H1 (cell line): ENCODE measurements around the gene TRMT10C. TPM values are rescaled to one million over a fixed set of nuclear protein-coding genes. Genes with fewer than 3 reads are reported as not detected.
"Not testable (repeated sequence)": the region's sequence is repeated elsewhere in the genome, so short reads cannot be mapped to it uniquely, and the experiment has no call there.

Experiments used
- CTCF ChIA-PET: fragments of 300-600 bp; sonication (Branson Sonifier 250); formaldehyde crosslinking; loops from one replicate; lab custom pipeline; 2021; ENCODE audit not compliant: partially characterized antibody; lab: Charles Lee
- POLR2A ChIA-PET: fragments of 300-600 bp; sonication (Branson Sonifier 250); formaldehyde crosslinking; loops from one replicate; lab custom pipeline; 2021; ENCODE audit warnings: inconsistent platforms; ENCODE audit not compliant: partially characterized antibody; lab: Charles Lee
- DNase-seq, 2 experiments: peaks; one replicate each; pipeline versions ENCODE4 v3.0.0 to v3.0.0-alpha.2; 2010 to 2022; ENCODE audit warnings: low spot score in 2 of 2, low read depth in 1 of 2, mixed read lengths in 1 of 2
- FAIRE-seq: peaks from 2 replicates; lab custom pipeline; 2011; peaks lifted over from hg19 to GRCh38; lab: Jason Lieb, UNC
- H2AFZ ChIP-seq: 2 replicates; pipeline ENCODE4 v1.8.1; 2012; ENCODE audit warnings: low read length, inconsistent platforms
- H2AK5ac ChIP-seq: 2 replicates; pipeline ENCODE4 v1.6.1; 2013; ENCODE audit warnings: low read depth, low read length
- H2BK120ac ChIP-seq: replicated peaks from 2 replicates; pipeline ENCODE3; 2013; ENCODE audit warnings: low read depth, low read length, inconsistent platforms
- H2BK12ac ChIP-seq: 2 replicates; pipeline ENCODE4 v1.6.1; 2013; ENCODE audit warnings: low read depth, low read length
- H2BK15ac ChIP-seq: 2 replicates; pipeline ENCODE4 v1.6.1; 2013; ENCODE audit warnings: low read length
- H2BK20ac ChIP-seq: 2 replicates; pipeline ENCODE4 v1.6.1; 2013; ENCODE audit warnings: low read length
- H2BK5ac ChIP-seq: 2 replicates; pipeline ENCODE4 v1.6.1; 2013; ENCODE audit warnings: low read depth, low read length
- H3K14ac ChIP-seq: 2 replicates; pipeline ENCODE4 v1.6.1; 2013; ENCODE audit warnings: inconsistent platforms; ENCODE audit not compliant: insufficient read length
- H3K18ac ChIP-seq: 2 replicates; pipeline ENCODE4 v1.6.1; 2013; ENCODE audit warnings: low read length; ENCODE audit errors: extremely low read depth
- H3K23ac ChIP-seq: 2 replicates; pipeline ENCODE4 v1.6.1; 2013; ENCODE audit warnings: inconsistent platforms; ENCODE audit not compliant: insufficient read length
- H3K23me2 ChIP-seq: 2 replicates; pipeline ENCODE4 v1.6.1; 2013; ENCODE audit warnings: low read depth, low read length
- H3K27ac ChIP-seq: 2 replicates; pipeline ENCODE4 v1.6.1; 2011; ENCODE audit warnings: low read depth, low read length, inconsistent platforms
- H3K27me3 ChIP-seq, 4 experiments: replicated peaks in 1 of 4; 1 replicate in 1 of 4; 2 replicates in 3 of 4; pipeline versions ENCODE4 v1.6.1 to v1.8.1; 2011 to 2013; ENCODE audit warnings: low read length in 3 of 4, mild to moderate bottlenecking in 3 of 4, inconsistent platforms in 2 of 4, mixed read lengths in 2 of 4, moderate library complexity in 1 of 4; ENCODE audit not compliant: control insufficient read depth in 3 of 4, insufficient read depth in 3 of 4; ENCODE audit errors: extremely low read depth in 1 of 4
- H3K36me3 ChIP-seq, 4 experiments: 2 replicates each; pipeline versions ENCODE4 v1.6.1 to v1.8.1; 2011 to 2013; ENCODE audit warnings: mild to moderate bottlenecking in 4 of 4, low read length in 3 of 4, moderate library complexity in 2 of 4, control low read depth in 1 of 4, inconsistent platforms in 1 of 4; ENCODE audit not compliant: insufficient read depth in 4 of 4, control insufficient read depth in 2 of 4
- H3K4ac ChIP-seq: replicated peaks from 2 replicates; pipeline ENCODE3; 2013; ENCODE audit warnings: low read length, low read depth, mixed read lengths, inconsistent platforms; ENCODE audit not compliant: insufficient read length
- H3K4me1 ChIP-seq, 4 experiments: replicated peaks in 1 of 4; 1 replicate in 1 of 4; 2 replicates in 3 of 4; pipeline versions ENCODE4 v1.6.1 to v1.8.1; 2011 to 2013; ENCODE audit warnings: low read length in 3 of 4, inconsistent platforms in 2 of 4, mixed read lengths in 1 of 4; ENCODE audit not compliant: insufficient read depth in 4 of 4, control insufficient read depth in 3 of 4
- H3K4me2 ChIP-seq, 2 experiments: 2 replicates each; pipeline versions ENCODE4 v1.6.1 to v1.8.1; 2011 to 2013; ENCODE audit warnings: low read depth in 2 of 2, low read length in 2 of 2, control low read depth in 1 of 2, inconsistent platforms in 1 of 2, mild to moderate bottlenecking in 1 of 2; ENCODE audit not compliant: insufficient read depth in 1 of 2
- H3K4me3 ChIP-seq, 4 experiments: fragments of 200-600, 300-600 bp in 1 of 4; sonication (generic), shearing (Covaris generic), sonication (Bioruptor Twin) in 1 of 4; 2 replicates each; pipeline versions ENCODE4 v1.5.1 to v1.8.1; 2011 to 2016; ENCODE audit warnings: low read length in 4 of 4, low read depth in 3 of 4, control low read depth in 2 of 4, inconsistent platforms in 2 of 4, mild to moderate bottlenecking in 2 of 4, mixed read lengths in 1 of 4, moderate library complexity in 1 of 4; ENCODE audit not compliant: insufficient read depth in 2 of 4; ENCODE audit errors: extremely low read depth in 1 of 4
- H3K56ac ChIP-seq: replicated peaks from 2 replicates; pipeline ENCODE3; 2013; ENCODE audit warnings: low read depth, mild to moderate bottlenecking, mixed read lengths, low read length, inconsistent platforms; ENCODE audit not compliant: insufficient read length
- H3K79me1 ChIP-seq: 2 replicates; pipeline ENCODE4 v1.6.1; 2013; ENCODE audit warnings: low read depth, low read length, control low read depth
- H3K79me2 ChIP-seq, 2 experiments: 2 replicates each; pipeline versions ENCODE4 v1.6.1 to v1.8.1; 2012 to 2013; ENCODE audit warnings: low read length in 2 of 2, mild to moderate bottlenecking in 2 of 2, inconsistent platforms in 1 of 2; ENCODE audit not compliant: insufficient read depth in 2 of 2, control insufficient read depth in 1 of 2
- H3K9ac ChIP-seq, 4 experiments: replicated peaks in 1 of 4; 1 replicate in 1 of 4; 2 replicates in 3 of 4; pipeline versions ENCODE4 v1.6.1 to v1.8.1; 2011 to 2013; ENCODE audit warnings: low read depth in 3 of 4, low read length in 3 of 4, control low read depth in 2 of 4, mild to moderate bottlenecking in 2 of 4, moderate library complexity in 2 of 4, inconsistent platforms in 1 of 4; ENCODE audit errors: extremely low read depth in 1 of 4
- H3K9me3 ChIP-seq, 2 experiments: 2 replicates each; pipeline versions ENCODE4 v1.6.1 to v1.8.1; 2012 to 2013; ENCODE audit warnings: mild to moderate bottlenecking in 2 of 2, moderate library complexity in 2 of 2, control low read depth in 1 of 2, inconsistent platforms in 1 of 2, low read depth in 1 of 2, low read length in 1 of 2, mixed read lengths in 1 of 2; ENCODE audit not compliant: insufficient read depth in 2 of 2
- H4K20me1 ChIP-seq, 2 experiments: replicated peaks in 1 of 2; 2 replicates each; pipeline versions ENCODE3 to v1.8.1; 2011 to 2013; ENCODE audit warnings: inconsistent platforms in 2 of 2, low read length in 2 of 2, mild to moderate bottlenecking in 1 of 2; ENCODE audit not compliant: insufficient read depth in 2 of 2, control insufficient read depth in 1 of 2
- H4K5ac ChIP-seq: 2 replicates; pipeline ENCODE4 v1.6.1; 2013; ENCODE audit warnings: low read length, low read depth, mixed read lengths, inconsistent platforms; ENCODE audit not compliant: insufficient read length
- H4K8ac ChIP-seq: 2 replicates; pipeline ENCODE4 v1.8.0; 2013; ENCODE audit warnings: mild to moderate bottlenecking, moderate library complexity, low read length, inconsistent platforms; ENCODE audit not compliant: insufficient read depth; ENCODE audit errors: extremely low read depth
- H4K91ac ChIP-seq: replicated peaks from 2 replicates; pipeline ENCODE3; 2013; ENCODE audit warnings: low read length, mixed read lengths, inconsistent platforms; ENCODE audit not compliant: insufficient read length
- HDAC6 ChIP-seq: IDR thresholded peaks from one replicate; pipeline ENCODE4 v1.7.1; 2012; ENCODE audit warnings: low read depth, mild to moderate bottlenecking, inconsistent platforms, low read length, moderate library complexity
- MAFK ChIP-seq: IDR thresholded peaks from 2 replicates; pipeline ENCODE4 v1.6.1; 2012; ENCODE audit warnings: low read depth, mild to moderate bottlenecking, improper control_type of control experiment, low read length
- MAX ChIP-seq: IDR thresholded peaks from 2 replicates; pipeline ENCODE4 v1.6.1; 2012; ENCODE audit warnings: inconsistent platforms
- SIRT6 ChIP-seq: IDR thresholded peaks from one replicate; pipeline ENCODE4 v1.7.1; 2012; ENCODE audit warnings: low read length, inconsistent platforms
- WGBS, 2 experiments: shearing (Covaris generic) in 1 of 2; methylation state at CpG; one replicate each; pipeline versions ENCODE4 v1.1.6 to v1.1.7; 2013 to 2015; ENCODE audit warnings: low lambda C conversion rate in 2 of 2, mixed read lengths in 2 of 2, inconsistent platforms in 1 of 2, low coverage in 1 of 2, missing lambda C conversion rate in 1 of 2; ENCODE audit not compliant: insufficient replicate concordance in 2 of 2, insufficient coverage in 1 of 2, insufficient read length in 1 of 2; ENCODE audit errors: extremely low coverage in 1 of 2, missing lambda C conversion rate in 1 of 2; 5-methylcytosine and 5-hydroxymethylcytosine counted together
- polyA plus RNA-seq, 7 experiments: library from polyadenylated mRNA; depleted of rRNA in 3 of 7; stranded (reverse) in 5 of 7; unstranded in 2 of 7; fragments of >200 nt in 5 of 7; fragments of 200-250 nt in 2 of 7; gene quantifications; 1 replicate in 5 of 7; 2 replicates in 1 of 7; 4 replicates in 1 of 7; pipeline versions ENCODE4 v1.2.1 to v1.2.3, GENCODE V29; 2011 to 2013; ENCODE audit warnings: missing spikeins in 2 of 7, mixed read lengths in 2 of 7
- total RNA-seq: library from RNA; stranded (reverse); fragmentation: NEBNext Ultra II Directional; extraction: Animal tissue kit (Norgen Biotek cat#: 25700); gene quantifications from 2 replicates; pipeline ENCODE4 v1.2.1, GENCODE V29; 2021

Gene TRMT10C
- total and polyA plus RNA-seq, 2 of the 8 experiments (the other 6 are each of a cell fraction or from before 2014, with no cell fraction given): 27.4 to 55.9 TPM

GRCh38 chr3:101611023-101611422 is 49.4 kb downstream of the TRMT10C start (continued):
- no peak for TF ChIP-seq SIRT6
- TF ChIP-seq HDAC6: no peak
- no peak for TF ChIP-seq MAX
- TF ChIP-seq MAFK: no peak

DNA sequence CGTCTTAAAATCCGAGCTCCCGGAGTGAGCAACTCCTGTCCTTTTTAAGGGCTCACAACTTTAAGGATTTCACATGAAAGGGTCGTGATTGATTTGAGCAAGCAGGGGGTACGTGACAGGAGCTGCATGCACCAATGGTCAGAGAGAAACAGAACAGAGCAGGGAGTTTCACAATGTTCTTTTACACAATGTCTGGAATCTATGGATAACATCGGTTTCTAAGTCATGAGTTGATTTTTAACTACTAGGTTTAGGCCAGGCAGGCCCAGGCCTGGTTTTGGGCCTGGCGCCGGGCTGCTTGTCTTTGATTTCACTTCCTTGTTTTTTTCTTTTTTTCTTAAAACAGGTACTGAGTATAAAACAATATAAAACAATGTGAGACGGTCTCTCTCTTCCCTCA is 51.3 kb downstream of the TRMT10C start:
- H3K18ac ChIP-seq, H3K14ac ChIP-seq, H3K56ac ChIP-seq, H2AK5ac ChIP-seq, H2BK120ac ChIP-seq, H3K23ac ChIP-seq, H2BK5ac ChIP-seq, H2BK15ac ChIP-seq, H3K4me1 ChIP-seq, H3K36me3 ChIP-seq, H4K91ac ChIP-seq, H3K4ac ChIP-seq, H3K4me2 ChIP-seq, H2BK20ac ChIP-seq, FAIRE-seq, H3K4me3 ChIP-seq, H4K5ac ChIP-seq, H3K9ac ChIP-seq, CTCF ChIA-PET, H4K20me1 ChIP-seq, H2AFZ ChIP-seq, H3K79me2 ChIP-seq, H3K27ac ChIP-seq, H3K27me3 ChIP-seq, H3K23me2 ChIP-seq, H4K8ac ChIP-seq, H3K9me3 ChIP-seq, H3K79me1 ChIP-seq, H2BK12ac ChIP-seq, DNase-seq: not testable (repeated sequence)
- 87% methylated on average over 8 of the region's 9 CpGs; no CpG with 5 or more reads in 1 of the 2 experiments for WGBS, 2 experiments
- POLR2A ChIA-PET: interaction anchor here (1.0 kb wide), 1 partner anchor 14 kb away, joined by 3 read pairs; no protein-coding TSS in a partner anchor
